ENCODE measurements around the gene MAGEA4. TPM values are rescaled to one million over a fixed set of nuclear protein-coding genes. Genes with fewer than 3 reads are reported as not detected.

Gene MAGEA4
- total and polyA plus RNA-seq, 10 of the 15 experiments (the other 5 are each of a cell fraction or from before 2014, with no cell fraction given), result not detected

- CTCF ChIA-PET, result no interaction called here
- no peak for ATAC-seq
- no peaks in the 10 kb centered on the region for H3K36me3 ChIP-seq (ENCODE audit: control insufficient read depth in 2 of 2, insufficient read depth in 2 of 2, low read length in 1 of 2)
- POLR2A ChIA-PET, result no interaction called here
- in situ Hi-C loops (cut with MboI), result no loop called here
- RAD21 ChIA-PET (ENCODE audit: unreplicated experiment), result no interaction called here
- SMC1A ChIA-PET (ENCODE audit: uncharacterized antibody, unreplicated experiment), result interaction anchor here (0.7 kb wide), 1 partner anchor 104 kb away, joined by 3 read pairs; no protein-coding TSS in a partner anchor
- no peak overlapping the region for H3K4me3 ChIP-seq
- FAIRE-seq, result no peak
- H3K9ac ChIP-seq (ENCODE audit: control insufficient read depth, insufficient read depth, low read length), result no peak overlapping the region
- H3K4me1 ChIP-seq (ENCODE audit: control insufficient read depth, insufficient read depth, low read length), result no peaks in the 10 kb centered on the region
- DNase-seq (ENCODE audit: low read depth, low spot score), result no peak
- H4K20me1 ChIP-seq (ENCODE audit: control insufficient read depth, insufficient read depth), result no peaks in the 10 kb centered on the region
- 32% methylated on average over 4 of the region's 4 CpGs for WGBS (ENCODE audit: insufficient coverage, insufficient replicate concordance, low lambda C conversion rate, missing lambda C conversion rate)
- no peak overlapping the region for H2AFZ ChIP-seq (ENCODE audit: control insufficient read depth, low read depth, low read length)
- H3K9me3 ChIP-seq (replicated peaks; ENCODE audit: control insufficient read depth, insufficient read depth, low read length), result no peaks in the 10 kb centered on the region
- H3K27me3 ChIP-seq (replicated peaks in 1 of 2; ENCODE audit: control insufficient read depth in 2 of 2, insufficient read depth in 2 of 2, low read length in 1 of 2), result no peaks in the 10 kb centered on the region
- H3K79me2 ChIP-seq (ENCODE audit: control insufficient read depth, insufficient read depth, low read length), result no peaks in the 10 kb centered on the region
- BruUV-seq (replicated peaks), result no TSS peak
- no peak overlapping the region for H3K27ac ChIP-seq (ENCODE audit: control insufficient read depth, insufficient read depth)
- H3K4me2 ChIP-seq (ENCODE audit: control insufficient read depth, insufficient read depth), result no peak overlapping the region
- intact Hi-C loops (cut with micrococcal nuclease; ENCODE audit: unreplicated experiment), result no loop called here
- TF ChIP-seq SMAD5 (IDR thresholded peaks at IDR 0.05; ENCODE audit: low read depth) (no peak), NFYA (IDR thresholded peaks at IDR 0.05; ENCODE audit: borderline replicate concordance, low read depth, low read length) (no peak), MEF2A (IDR thresholded peaks at IDR 0.05; ENCODE audit: insufficient read depth, low read depth, low read length) (no peak), ZBTB40 (IDR thresholded peaks at IDR 0.05; ENCODE audit: borderline replicate concordance) (no peak), ZNF217 (IDR thresholded peaks at IDR 0.05) (no peak), TARDBP (IDR thresholded peaks at IDR 0.05; ENCODE audit: borderline replicate concordance) (no peak), NBN (IDR thresholded peaks at IDR 0.05) (no peak), BMI1 (IDR thresholded peaks at IDR 0.05; ENCODE audit: borderline replicate concordance) (no peak), POU2F2 (IDR thresholded peaks at IDR 0.05; ENCODE audit: borderline replicate concordance, low read depth, low read length) (no peak), NR2C2 (IDR thresholded peaks at IDR 0.05; ENCODE audit: borderline replicate concordance, control insufficient read depth, insufficient read length, low read depth) (no peak), MTA2 (IDR thresholded peaks at IDR 0.05; ENCODE audit: low read depth) (no peak), GABPA (IDR thresholded peaks at IDR 0.05; ENCODE audit: low read depth) (no peak), REST (IDR thresholded peaks at IDR 0.05; ENCODE audit: low read depth, low read length) (no peak), CTCF (IDR thresholded peaks at IDR 0.05 in 2 of 3, conservative IDR thresholded peaks at IDR 0.05 in 1 of 3; ENCODE audit: control insufficient read depth in 2 of 3, extremely low read depth in 1 of 3, insufficient read depth in 1 of 3, low read depth in 3 of 3, low read length in 3 of 3) (no peak), HDAC6 (IDR thresholded peaks at IDR 0.05; ENCODE audit: unreplicated experiment) (no peak), EGR1 (IDR thresholded peaks at IDR 0.05; ENCODE audit: borderline replicate concordance in 1 of 2, low read depth in 2 of 2, low read length in 2 of 2) (no peak)
Measured at GRCh38 chrX:151879856-151880255, 32.8 kb upstream of the MAGEA4 start.
